ENCODE measurements around the gene TNRC6A. TPM values are rescaled to one million over a fixed set of nuclear protein-coding genes. Genes with fewer than 3 reads are reported as not detected.
"Not testable (repeated sequence)": the region's sequence is repeated elsewhere in the genome, so short reads cannot be mapped to it uniquely, and the experiment has no call there.

The TNRC6A gene
- total RNA-seq, 1 donor from 2014 or later = 54.2 TPM

GRCh38 chr16:24839347-24839972, 110.0 kb downstream of the TNRC6A start:
- Mint-ChIP-seq H3K27me3 (no peaks in the 10 kb centered on the region), H3K4me3 (no peak overlapping the region), H3K4me1 (peaks cover 2% of the 10 kb centered on the region), H3K9me3 (no peaks in the 10 kb centered on the region), H3K36me3 (ENCODE audit: low read depth) (no peaks in the 10 kb centered on the region), H3K27ac (no peak overlapping the region)
- intact Hi-C loops (cut with micrococcal nuclease) = no loop called here
- DNase-seq = no peak

- intact Hi-C loops (cut with micrococcal nuclease) = no loop called here
- H3K4me1 Mint-ChIP-seq = peaks cover 3% of the 10 kb centered on the region
- H3K36me3 Mint-ChIP-seq (ENCODE audit: low read depth) = no peaks in the 10 kb centered on the region
- no peaks in the 10 kb centered on the region for H3K27me3 Mint-ChIP-seq
- DNase-seq = no peak
- H3K27ac Mint-ChIP-seq = no peak overlapping the region
- H3K9me3 Mint-ChIP-seq = no peaks in the 10 kb centered on the region
- no peak overlapping the region for H3K4me3 Mint-ChIP-seq
These were observed 111.8 kb downstream of the TNRC6A start for GRCh38 chr16:24841291-24841690.

GRCh38 chr16:24844101-24845030, 114.9 kb downstream of the TNRC6A start:
- H3K4me3 Mint-ChIP-seq = no peak overlapping the region
- H3K36me3 Mint-ChIP-seq (ENCODE audit: low read depth) = no peaks in the 10 kb centered on the region
- H3K27ac Mint-ChIP-seq = peak overlapping the region; percentile 26
- H3K27me3 Mint-ChIP-seq = peaks cover 3% of the 10 kb centered on the region
- no peaks in the 10 kb centered on the region for H3K9me3 Mint-ChIP-seq
- no peak for DNase-seq
- intact Hi-C loops (cut with micrococcal nuclease) = no loop called here
- H3K4me1 Mint-ChIP-seq = peaks cover 3% of the 10 kb centered on the region

- H3K4me3 Mint-ChIP-seq; DNase-seq; H3K9me3 Mint-ChIP-seq; H3K27me3 Mint-ChIP-seq; H3K4me1 Mint-ChIP-seq; H3K27ac Mint-ChIP-seq; intact Hi-C loops (cut with micrococcal nuclease); H3K36me3 Mint-ChIP-seq (ENCODE audit: low read depth): not testable (repeated sequence)
These were observed 115.5 kb downstream of the TNRC6A start for GRCh38 chr16:24845031-24845365.

DNA sequence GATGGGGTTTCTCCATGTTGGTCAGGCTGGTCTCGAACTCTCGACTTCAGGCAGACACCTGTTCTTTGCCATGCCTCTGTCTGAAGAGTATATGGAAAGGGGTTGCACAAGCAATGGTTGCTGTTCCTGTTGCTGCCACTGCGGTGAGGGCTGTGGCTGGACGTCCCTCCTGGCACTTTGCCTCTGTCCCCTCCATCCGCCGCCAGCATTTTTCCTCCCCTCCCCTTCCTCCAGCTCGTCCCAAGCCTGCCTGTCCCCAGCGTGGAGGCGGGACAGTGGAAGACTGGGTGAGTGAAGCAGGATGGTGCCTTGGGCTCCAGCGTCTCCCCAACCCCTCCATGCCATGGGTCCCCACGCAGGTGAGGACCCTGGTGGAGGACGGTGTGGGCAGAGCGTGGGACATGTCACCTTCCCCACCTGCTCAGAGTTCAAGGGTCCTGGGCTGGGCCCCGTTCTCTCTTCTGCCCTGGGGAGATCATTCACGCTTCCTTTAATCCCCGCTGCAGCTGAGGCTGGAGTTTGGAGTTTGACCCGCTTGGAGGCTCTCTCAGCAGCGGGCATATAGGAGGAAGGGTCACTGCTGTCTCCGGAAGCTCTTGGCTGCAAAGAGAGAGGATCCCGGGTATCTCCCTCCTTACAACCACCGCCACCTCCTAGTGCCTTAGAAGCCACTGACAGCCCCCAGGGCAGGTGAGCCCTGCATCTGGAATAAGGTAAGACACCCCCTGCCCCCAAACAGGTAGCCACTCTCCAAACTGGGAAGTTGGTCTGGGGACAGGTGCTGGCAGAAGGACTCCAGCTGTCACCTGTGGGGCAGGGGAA, 116.5 kb downstream of the TNRC6A start, which contains the start of gene SLC5A11:
SLC5A11 (plus strand) TSS at position 238 of the 822 bp plus-strand sequence. CDS start 12,681 bp downstream, outside the sequence.
- no peaks in the 10 kb centered on the region for H3K9me3 Mint-ChIP-seq
- H3K27me3 Mint-ChIP-seq = peaks cover 3% of the 10 kb centered on the region
- DNase-seq = no peak
- no peak within 1 kb of the TSS for H3K4me3 Mint-ChIP-seq
- intact Hi-C loops (cut with micrococcal nuclease) = no loop called here
- H3K36me3 Mint-ChIP-seq (ENCODE audit: low read depth) = no peaks in the 10 kb centered on the region
- H3K27ac Mint-ChIP-seq = no peak within 1 kb of the TSS
- H3K4me1 Mint-ChIP-seq = peaks cover 4% of the 10 kb centered on the region

DNA sequence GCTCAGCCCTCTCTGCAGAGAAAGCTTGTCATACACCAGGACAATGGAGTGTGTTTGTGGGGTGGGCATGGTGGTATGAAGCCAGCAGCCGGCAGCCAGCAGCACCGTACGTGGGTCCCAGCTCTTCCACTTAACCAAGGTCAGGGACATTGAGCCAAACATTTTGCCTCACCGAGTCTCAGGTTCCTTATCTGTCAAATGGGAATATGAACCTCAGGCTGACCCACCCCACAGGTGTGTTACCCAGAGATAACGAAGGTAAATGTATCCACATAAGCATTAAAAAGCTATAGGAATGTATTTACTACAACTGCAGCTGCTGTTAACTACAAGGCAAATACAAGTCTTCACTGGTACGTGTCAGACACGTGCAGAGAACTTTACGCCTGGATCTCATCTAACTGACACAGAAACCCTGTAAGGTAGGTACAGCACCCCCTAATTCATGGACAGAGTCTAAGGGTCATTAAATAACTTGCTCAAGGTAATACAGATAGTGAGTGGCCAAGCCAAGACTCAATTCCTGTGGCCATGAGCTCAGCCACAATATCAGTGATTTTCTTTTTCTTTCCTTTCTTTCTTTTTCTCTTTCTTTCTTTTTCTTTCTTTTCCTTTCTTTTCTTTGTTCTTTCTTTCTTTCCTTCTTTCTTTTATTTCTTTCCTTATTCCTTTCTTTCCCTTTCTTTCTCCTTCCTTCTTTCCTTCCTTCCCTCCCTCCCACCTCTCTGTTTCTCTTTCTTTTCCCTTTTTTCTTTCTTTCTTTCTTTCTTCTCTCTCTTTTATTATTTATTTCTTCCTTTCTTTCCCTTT, 117.3 kb downstream of the TNRC6A start:
- peaks cover 3% of the 10 kb centered on the region for H3K27me3 Mint-ChIP-seq
- intact Hi-C loops (cut with micrococcal nuclease) = no loop called here
- DNase-seq = no peak
- H3K9me3 Mint-ChIP-seq = no peaks in the 10 kb centered on the region
- no peak overlapping the region for H3K4me3 Mint-ChIP-seq
- H3K36me3 Mint-ChIP-seq (ENCODE audit: low read depth) = no peaks in the 10 kb centered on the region
- no peak overlapping the region for H3K27ac Mint-ChIP-seq
- peaks cover 9% of the 10 kb centered on the region for H3K4me1 Mint-ChIP-seq

DNA sequence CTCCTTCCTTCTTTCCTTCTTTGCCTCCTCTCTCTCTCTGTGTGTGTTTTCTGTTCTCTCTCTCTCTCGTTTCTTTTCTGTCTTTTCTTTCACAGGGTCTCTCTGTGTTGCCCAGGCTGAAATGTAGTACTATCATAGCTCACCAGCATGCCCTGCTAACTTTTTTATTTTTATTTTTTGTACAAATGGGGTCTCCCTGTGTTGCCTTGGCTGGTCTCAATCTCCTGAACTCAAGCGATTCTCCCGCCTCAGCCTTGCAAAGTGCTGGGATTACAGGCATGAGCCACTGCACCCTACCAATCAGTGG, 117.9 kb downstream of the TNRC6A start:
- peaks cover 13% of the 10 kb centered on the region for H3K4me1 Mint-ChIP-seq
- H3K36me3 Mint-ChIP-seq (ENCODE audit: low read depth) = no peaks in the 10 kb centered on the region
- H3K27me3 Mint-ChIP-seq = peaks cover 3% of the 10 kb centered on the region
- H3K4me3 Mint-ChIP-seq = no peak overlapping the region
- H3K27ac Mint-ChIP-seq = no peak overlapping the region
- no peaks in the 10 kb centered on the region for H3K9me3 Mint-ChIP-seq
- DNase-seq = no peak
- intact Hi-C loops (cut with micrococcal nuclease) = no loop called here

GRCh38 chr16:24848065-24848464, 118.6 kb downstream of the TNRC6A start:
- H3K4me1 Mint-ChIP-seq = peaks cover 13% of the 10 kb centered on the region
- H3K36me3 Mint-ChIP-seq (ENCODE audit: low read depth) = no peaks in the 10 kb centered on the region
- intact Hi-C loops (cut with micrococcal nuclease) = no loop called here
- DNase-seq = no peak
- peaks cover 3% of the 10 kb centered on the region for H3K27me3 Mint-ChIP-seq
- no peak overlapping the region for H3K4me3 Mint-ChIP-seq
- no peak overlapping the region for H3K27ac Mint-ChIP-seq
- H3K9me3 Mint-ChIP-seq = no peaks in the 10 kb centered on the region

- no peak overlapping the region for H3K27ac Mint-ChIP-seq
- peaks cover 3% of the 10 kb centered on the region for H3K27me3 Mint-ChIP-seq
- no peaks in the 10 kb centered on the region for H3K9me3 Mint-ChIP-seq
- H3K4me3 Mint-ChIP-seq = no peak overlapping the region
- intact Hi-C loops (cut with micrococcal nuclease) = no loop called here
- DNase-seq = no peak
- H3K36me3 Mint-ChIP-seq (ENCODE audit: low read depth) = no peaks in the 10 kb centered on the region
- H3K4me1 Mint-ChIP-seq = peaks cover 10% of the 10 kb centered on the region
These were observed 120.2 kb downstream of the TNRC6A start for GRCh38 chr16:24849641-24850040.

- no peaks in the 10 kb centered on the region for H3K36me3 Mint-ChIP-seq (ENCODE audit: low read depth)
- peaks cover 10% of the 10 kb centered on the region for H3K4me1 Mint-ChIP-seq
- H3K27ac Mint-ChIP-seq = no peak overlapping the region
- no peak overlapping the region for H3K4me3 Mint-ChIP-seq
- H3K9me3 Mint-ChIP-seq = no peaks in the 10 kb centered on the region
- peaks cover 3% of the 10 kb centered on the region for H3K27me3 Mint-ChIP-seq
- intact Hi-C loops (cut with micrococcal nuclease) = no loop called here
- no peak for DNase-seq
These were observed 121.0 kb downstream of the TNRC6A start for GRCh38 chr16:24850289-24850938.

GRCh38 chr16:24851700-24852099, 122.2 kb downstream of the TNRC6A start:
- H3K27ac Mint-ChIP-seq = peak overlapping the region; percentile 18
- no peaks in the 10 kb centered on the region for H3K36me3 Mint-ChIP-seq (ENCODE audit: low read depth)
- DNase-seq = no peak
- no peaks in the 10 kb centered on the region for H3K9me3 Mint-ChIP-seq
- H3K27me3 Mint-ChIP-seq = peaks cover 3% of the 10 kb centered on the region
- intact Hi-C loops (cut with micrococcal nuclease) = no loop called here
- peaks cover 10% of the 10 kb centered on the region for H3K4me1 Mint-ChIP-seq
- H3K4me3 Mint-ChIP-seq = no peak overlapping the region

GRCh38 chr16:24852281-24852721, 122.8 kb downstream of the TNRC6A start:
- Mint-ChIP-seq H3K36me3 (ENCODE audit: low read depth) (no peaks in the 10 kb centered on the region), H3K4me1 (peaks cover 10% of the 10 kb centered on the region), H3K9me3 (no peaks in the 10 kb centered on the region), H3K27me3 (peaks cover 3% of the 10 kb centered on the region), H3K27ac (peak overlapping the region; percentile 18), H3K4me3 (no peak overlapping the region)
- intact Hi-C loops (cut with micrococcal nuclease) = no loop called here
- no peak for DNase-seq

Data from activated CD4-positive, alpha-beta T cell treated with anti-CD3 and anti-CD28 coated beads, Interleukin-2, amount 10 ng/mL, durations not matched to agents 24 days and 14 days (primary cell).